Esophagus muscularis mucosa (tissue), 4 donors: Measurements from ENCODE around the gene VASH2. TPM values are rescaled to one million over a fixed set of nuclear protein-coding genes. Genes with fewer than 3 reads are reported as not detected.

Experiments used
- DNase-seq: peaks from one replicate; pipeline ENCODE4 v3.0.0-alpha.2; 2017; ENCODE audit errors: extremely low spot score
- H3K27ac ChIP-seq, 4 donors: fragments of 200-600 bp; sonication (generic); replicated peaks in 1 of 4; 1 replicate in 3 of 4; 2 replicates in 1 of 4; pipeline ENCODE4 v1.5.1; 2016 to 2019; ENCODE audit warnings: mild to moderate bottlenecking in 1 of 4
- H3K27me3 ChIP-seq, 4 donors: fragments of 200-600 bp; sonication (generic); one replicate each; pipeline versions ENCODE4 v1.5.1 to v1.6.0; 2016 to 2019
- H3K36me3 ChIP-seq, 4 donors: fragments of 200-600 bp; sonication (generic); one replicate each; pipeline ENCODE4 v1.5.1; 2016 to 2019
- H3K4me1 ChIP-seq, 4 donors: fragments of 200-600 bp; sonication (generic); one replicate each; pipeline ENCODE4 v1.5.1; 2016 to 2019
- H3K4me3 ChIP-seq, 4 donors: fragments of 200-600 bp; sonication (generic); 1 replicate in 2 of 4; 2 replicates in 2 of 4; pipeline ENCODE4 v1.5.1; 2016 to 2019; ENCODE audit warnings: mild to moderate bottlenecking in 4 of 4, moderate library complexity in 1 of 4
- H3K9me3 ChIP-seq, 4 donors: fragments of 200-600 bp; sonication (generic); 1 replicate in 3 of 4; 2 replicates in 1 of 4; pipeline ENCODE4 v1.5.1; 2016 to 2019
- EP300 ChIP-seq: sonication (generic); formaldehyde crosslinking; IDR thresholded peaks from one replicate; pipeline ENCODE4 v1.6.1; 2017; ENCODE audit warnings: antibody characterized with exemption
- POLR2A ChIP-seq: fragments of 450-650 bp; IDR thresholded peaks from one replicate; pipeline ENCODE4 v1.6.1; 2017; ENCODE audit warnings: antibody characterized with exemption, moderate library complexity, mild to moderate bottlenecking, low read depth
- POLR2AphosphoS5 ChIP-seq, 2 donors: sonication (generic); formaldehyde crosslinking; IDR thresholded peaks; one replicate each; pipeline ENCODE4 v1.6.1; 2017; ENCODE audit warnings: antibody characterized with exemption in 2 of 2
- WGBS: methylation state at CpG from one replicate; pipeline ENCODE4 v1.1.5; 2018; 5-methylcytosine and 5-hydroxymethylcytosine counted together
- intact Hi-C: fragments of 100-400 bp; cut with DNase I; formaldehyde crosslinking; loops from one replicate; pipeline ENCODE4 v1.15.1; 2023
- total RNA-seq, 4 donors: library from RNA; depleted of rRNA; stranded (reverse); fragments of >200 nt; gene quantifications; one replicate each; pipeline versions ENCODE4 v1.1.0 to v1.2.1, GENCODE V29; 2016
- TF ChIP-seq, protein P1 (sequence below), 3 experiments: fragments of 200-600 bp in 2 of 3; fragments of 450-650 bp in 1 of 3; sonication (generic) in 2 of 3; IDR thresholded peaks; one replicate each; pipeline ENCODE4 v1.5.1; 2017 to 2019; ENCODE audit warnings: antibody characterized with exemption in 3 of 3, mild to moderate bottlenecking in 2 of 3, moderate library complexity in 1 of 3

Gene VASH2
- total RNA-seq, 4 donors from 2014 or later, result 1.9 to 8.3 (median 2.6) TPM

DNA sequence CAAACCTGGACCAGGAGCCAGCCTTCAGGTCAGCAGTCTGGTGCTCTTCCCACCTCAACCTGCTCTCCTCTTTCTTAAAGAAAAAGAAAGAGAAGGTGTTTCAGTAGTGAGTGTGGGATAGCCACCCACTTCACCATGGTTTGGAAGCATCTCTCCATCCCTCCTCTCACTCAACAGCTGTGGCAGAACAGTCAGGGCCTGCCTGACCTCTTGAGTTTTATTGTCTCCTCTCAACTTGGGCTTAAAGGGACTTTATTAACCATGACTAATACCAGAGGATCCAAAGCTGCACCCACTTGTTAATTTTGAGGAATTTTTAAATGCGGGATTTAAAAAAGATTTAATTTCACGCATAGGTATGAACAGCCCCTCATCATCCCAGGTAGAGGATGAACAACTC is 570 bp upstream of the VASH2 start:
- intact Hi-C loops, result loop anchor here (5.0 kb wide), 1 partner anchor 48 kb away; no protein-coding TSS in a partner anchor
- WGBS, result 53% methylated on average over 2 of the region's 2 CpGs
- TF ChIP-seq, protein P1, sequence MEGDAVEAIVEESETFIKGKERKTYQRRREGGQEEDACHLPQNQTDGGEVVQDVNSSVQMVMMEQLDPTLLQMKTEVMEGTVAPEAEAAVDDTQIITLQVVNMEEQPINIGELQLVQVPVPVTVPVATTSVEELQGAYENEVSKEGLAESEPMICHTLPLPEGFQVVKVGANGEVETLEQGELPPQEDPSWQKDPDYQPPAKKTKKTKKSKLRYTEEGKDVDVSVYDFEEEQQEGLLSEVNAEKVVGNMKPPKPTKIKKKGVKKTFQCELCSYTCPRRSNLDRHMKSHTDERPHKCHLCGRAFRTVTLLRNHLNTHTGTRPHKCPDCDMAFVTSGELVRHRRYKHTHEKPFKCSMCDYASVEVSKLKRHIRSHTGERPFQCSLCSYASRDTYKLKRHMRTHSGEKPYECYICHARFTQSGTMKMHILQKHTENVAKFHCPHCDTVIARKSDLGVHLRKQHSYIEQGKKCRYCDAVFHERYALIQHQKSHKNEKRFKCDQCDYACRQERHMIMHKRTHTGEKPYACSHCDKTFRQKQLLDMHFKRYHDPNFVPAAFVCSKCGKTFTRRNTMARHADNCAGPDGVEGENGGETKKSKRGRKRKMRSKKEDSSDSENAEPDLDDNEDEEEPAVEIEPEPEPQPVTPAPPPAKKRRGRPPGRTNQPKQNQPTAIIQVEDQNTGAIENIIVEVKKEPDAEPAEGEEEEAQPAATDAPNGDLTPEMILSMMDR (IDR thresholded peaks at IDR 0.05), result no peak
- TF ChIP-seq POLR2A (no peak), EP300 (no peak), POLR2AphosphoS5 (IDR thresholded peaks at IDR 0.05) (no peak)
- H3K4me1 ChIP-seq, result peaks cover 12 to 41% (median 34%) of the 10 kb centered on the region in 4 donors
- H3K4me3 ChIP-seq, result peak overlapping the region; percentile 61 to 68 (median 66)
- H3K36me3 ChIP-seq, result no peaks in the 10 kb centered on the region
- peak overlapping the region in 1 of 4 donors; percentile 18 for H3K27ac ChIP-seq
- H3K27me3 ChIP-seq, result peaks cover 0 to 18% (median 0%) of the 10 kb centered on the region in 4 donors
- H3K9me3 ChIP-seq, result no peaks in the 10 kb centered on the region
- no peak for DNase-seq

DNA sequence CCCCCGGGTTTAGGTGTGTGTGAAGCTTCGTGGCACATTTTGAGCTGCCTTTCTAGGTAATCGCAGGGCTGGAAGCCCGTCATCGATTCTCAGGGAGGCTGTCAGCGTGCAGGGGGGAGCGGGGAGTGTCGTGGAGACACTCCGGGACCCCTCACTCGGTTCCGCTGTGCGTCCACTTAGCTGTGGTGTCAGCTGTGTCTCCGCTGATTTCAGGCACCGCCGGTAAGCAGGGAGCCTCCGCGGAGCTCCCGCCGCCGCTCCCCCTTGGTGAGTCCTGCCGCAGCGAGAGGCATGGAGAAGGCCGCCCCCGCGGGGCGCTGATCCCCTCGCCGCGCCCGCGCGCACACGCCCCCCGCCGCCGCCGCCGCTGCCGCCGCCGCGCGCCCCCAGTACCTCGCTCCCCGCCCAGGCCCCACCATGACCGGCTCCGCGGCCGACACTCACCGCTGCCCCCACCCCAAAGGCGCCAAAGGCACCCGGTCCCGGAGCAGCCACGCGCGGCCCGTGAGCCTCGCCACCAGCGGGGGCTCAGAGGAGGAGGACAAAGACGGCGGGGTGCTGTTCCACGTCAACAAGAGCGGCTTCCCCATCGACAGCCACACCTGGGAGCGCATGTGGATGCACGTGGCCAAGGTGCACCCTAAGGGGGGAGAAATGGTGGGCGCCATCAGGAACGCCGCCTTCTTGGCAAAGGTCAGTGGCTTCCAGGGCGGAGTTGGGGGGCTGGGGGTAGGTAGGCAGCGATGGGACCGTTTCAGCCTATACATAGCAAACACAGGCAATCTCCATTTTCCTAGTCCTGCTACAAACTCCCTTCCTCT is 995 bp downstream of the VASH2 start:
- DNase-seq, result no peak
- no peak for TF ChIP-seq POLR2A
- TF ChIP-seq POLR2AphosphoS5 (IDR thresholded peaks at IDR 0.05), result no peak
- TF ChIP-seq EP300, result no peak
- TF ChIP-seq, protein P1 (IDR thresholded peaks at IDR 0.05), result no peak
- Histone ChIP-seq H3K9me3 (no peaks in the 10 kb centered on the region), H3K27me3 (peaks cover 0 to 18% (median 0%) of the 10 kb centered on the region in 4 donors), H3K4me3 (peak overlapping the region; percentile 61 to 68 (median 66)), H3K4me1 (peaks cover 12 to 32% (median 30%) of the 10 kb centered on the region in 4 donors), H3K36me3 (no peaks in the 10 kb centered on the region), H3K27ac (peak overlapping the region; percentile 18 to 67 (median 44))
- intact Hi-C loops, result no loop called here
- 0% methylated on average over 11 of the region's 72 CpGs for WGBS

DNA sequence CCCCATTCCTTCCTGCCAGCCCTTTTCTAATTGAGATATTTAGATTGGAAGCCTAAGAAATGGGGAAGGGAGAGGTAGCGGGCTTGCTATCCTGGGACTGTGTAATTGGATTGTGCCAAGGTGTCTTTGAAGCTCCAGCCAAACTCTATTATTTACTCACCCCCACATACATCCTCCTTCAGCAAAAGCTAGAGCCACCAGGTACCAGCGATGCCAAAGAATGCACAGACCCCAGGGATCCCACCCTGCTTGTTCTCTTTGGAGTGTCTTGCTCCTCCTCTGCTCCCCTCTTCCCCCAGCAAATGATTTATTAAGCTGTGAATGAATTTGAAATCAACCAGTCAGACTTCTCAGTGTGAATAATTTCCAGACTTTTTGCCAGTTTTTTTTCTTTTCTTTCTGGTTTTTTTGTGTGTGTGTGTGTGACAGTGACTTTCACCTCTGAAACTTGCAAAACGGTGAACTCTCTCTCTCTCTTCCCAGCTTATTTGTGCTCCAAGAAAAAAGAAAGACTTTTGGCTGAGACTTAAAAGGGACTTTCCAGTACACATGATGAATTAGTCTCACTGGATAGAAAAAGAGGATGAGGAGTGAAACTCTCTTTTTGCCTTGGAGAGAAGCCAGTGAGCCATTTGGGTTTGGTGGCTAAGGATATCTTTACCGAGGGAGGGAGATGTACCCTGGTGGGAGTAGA is 1.8 kb downstream of the VASH2 start:
- Histone ChIP-seq H3K4me3 (peak overlapping the region; percentile 61 to 68 (median 66)), H3K9me3 (no peaks in the 10 kb centered on the region), H3K27me3 (peaks cover 0 to 18% (median 0%) of the 10 kb centered on the region in 4 donors), H3K27ac (peak overlapping the region in 3 of 4 donors; percentile 28 to 55 (median 28)), H3K36me3 (no peaks in the 10 kb centered on the region), H3K4me1 (peaks cover 12 to 32% (median 30%) of the 10 kb centered on the region in 4 donors)
- intact Hi-C loops, result no loop called here
- 41% methylated on average over 4 of the region's 4 CpGs for WGBS
- DNase-seq, result no peak
- TF ChIP-seq, protein P1 (IDR thresholded peaks at IDR 0.05), result no peak
- TF ChIP-seq POLR2A (no peak), EP300 (no peak), POLR2AphosphoS5 (IDR thresholded peaks at IDR 0.05) (no peak)

DNA sequence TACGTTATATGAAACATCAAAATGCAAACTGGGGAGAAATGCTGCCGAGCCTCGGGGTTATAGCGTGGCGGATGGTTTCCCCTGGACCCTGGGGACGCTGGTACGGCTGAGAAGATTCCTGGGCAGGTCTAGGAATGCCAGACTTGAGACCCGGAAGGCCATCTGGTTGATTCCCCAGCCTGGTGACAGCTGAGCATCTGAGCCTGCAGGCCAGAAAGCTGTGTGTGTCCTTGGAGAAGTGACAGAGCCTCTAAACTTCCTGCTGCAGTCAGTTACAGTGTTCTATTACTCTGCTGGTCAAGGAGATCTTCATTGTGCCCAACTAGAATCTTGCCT is 2.3 kb downstream of the VASH2 start:
- TF ChIP-seq POLR2AphosphoS5 (IDR thresholded peaks at IDR 0.05), result no peak
- TF ChIP-seq, protein P1 (IDR thresholded peaks at IDR 0.05), result no peak
- no peak for TF ChIP-seq POLR2A
- TF ChIP-seq EP300, result no peak
- intact Hi-C loops, result no loop called here
- Histone ChIP-seq H3K36me3 (no peaks in the 10 kb centered on the region), H3K4me1 (peaks cover 12 to 32% (median 30%) of the 10 kb centered on the region in 4 donors), H3K27me3 (peaks cover 0 to 18% (median 0%) of the 10 kb centered on the region in 4 donors), H3K27ac (peak overlapping the region; percentile 20 to 55 (median 28)), H3K9me3 (no peaks in the 10 kb centered on the region), H3K4me3 (peak overlapping the region in 1 of 4 donors; percentile 61)
- WGBS, result 55% methylated on average over 8 of the region's 8 CpGs
- no peak for DNase-seq
